ENCODE results near the gene HSDL2.
"Not testable (repeated sequence)": the region's sequence is repeated elsewhere in the genome, so short reads cannot be mapped to it uniquely, and the experiment has no call there.

HSDL2 gene

DNA sequence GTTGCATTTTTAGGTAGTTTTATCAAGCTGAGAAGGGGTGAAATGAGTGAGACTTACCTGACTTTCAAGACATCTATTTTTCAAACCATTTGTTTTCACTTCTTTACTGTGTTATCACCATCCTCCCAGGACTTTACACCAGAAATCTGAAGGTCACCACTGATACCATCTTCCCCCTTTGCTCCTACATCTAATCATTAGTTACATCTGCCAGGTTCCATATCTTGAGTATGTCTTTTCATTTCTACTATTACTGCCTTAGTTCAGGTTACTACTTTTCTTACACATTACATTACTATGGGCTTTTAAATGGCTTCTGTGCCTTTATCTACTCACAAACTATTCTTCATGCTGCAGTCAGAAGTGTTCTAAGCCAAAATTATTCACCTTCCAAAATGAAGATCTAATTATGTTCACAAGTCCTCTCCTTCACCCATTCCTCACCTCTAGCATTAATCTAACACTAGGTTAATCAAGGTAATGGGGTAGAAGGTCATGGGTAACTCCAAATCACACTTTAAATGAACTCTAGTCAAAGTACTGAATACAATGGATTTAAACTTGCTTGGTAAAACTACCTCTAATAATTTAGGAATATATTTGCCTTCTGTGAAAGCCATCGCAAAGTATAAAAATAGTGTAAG is 2.1 kb upstream of the HSDL2 start:
- peaks cover 47% of the 10 kb centered on the region for H3K4me1 Mint-ChIP-seq (ENCODE audit: low read depth)
- no peaks in the 10 kb centered on the region for H3K27me3 Mint-ChIP-seq
- DNase-seq: no peak
- H3K36me3 Mint-ChIP-seq (ENCODE audit: low read depth): peaks cover 11% of the 10 kb centered on the region
- peak overlapping the region; percentile 99 for H3K4me3 Mint-ChIP-seq
- H3K9me3 Mint-ChIP-seq: no peaks in the 10 kb centered on the region
- no peak overlapping the region for H3K27ac Mint-ChIP-seq

DNA sequence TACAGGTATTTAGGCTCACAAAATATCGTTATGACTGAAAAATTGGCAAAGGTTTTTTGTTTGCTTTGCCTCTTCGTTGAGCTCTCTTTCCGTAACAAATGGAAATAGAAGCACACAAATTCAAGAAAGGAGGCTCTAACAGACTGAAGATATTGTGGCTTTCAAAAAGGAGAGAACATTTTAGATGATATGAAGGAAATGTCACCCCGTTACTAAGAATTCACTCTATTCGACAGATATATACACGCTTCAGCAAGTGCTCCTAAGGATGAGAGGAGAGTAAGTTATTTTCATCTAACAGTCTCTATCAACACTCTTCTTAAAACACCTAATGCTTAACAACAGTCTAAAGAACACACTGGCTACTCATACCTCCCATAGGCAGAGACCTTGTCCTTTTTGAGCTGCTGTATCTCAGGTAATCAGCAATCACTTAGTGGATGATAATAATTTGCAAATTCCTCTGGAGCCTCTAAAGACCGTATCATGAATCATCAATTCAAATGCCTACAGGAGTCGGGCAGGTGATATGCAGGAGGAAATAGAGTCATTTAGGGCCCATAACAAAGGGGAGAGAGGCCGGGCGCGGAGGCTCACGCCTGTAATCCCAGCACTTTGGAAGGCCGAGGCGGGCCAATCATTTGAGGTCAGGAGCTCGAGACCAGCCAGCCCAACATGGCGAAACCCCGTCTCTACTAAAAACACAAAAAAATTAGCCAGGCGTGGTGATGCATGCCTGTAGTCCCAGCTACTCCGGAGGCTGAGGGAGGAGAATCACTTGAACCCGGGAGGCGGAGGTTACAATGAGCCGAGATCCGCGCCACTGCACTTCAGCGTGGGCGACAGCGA is 1.4 kb upstream of the HSDL2 start:
- DNase-seq: peak; percentile 54
- Mint-ChIP-seq H3K4me1 (ENCODE audit: low read depth) (peaks cover 50% of the 10 kb centered on the region), H3K27ac (peak overlapping the region; percentile 100), H3K27me3 (no peaks in the 10 kb centered on the region), H3K4me3 (peak overlapping the region; percentile 99), H3K9me3 (no peaks in the 10 kb centered on the region), H3K36me3 (ENCODE audit: low read depth) (peaks cover 11% of the 10 kb centered on the region)

DNA sequence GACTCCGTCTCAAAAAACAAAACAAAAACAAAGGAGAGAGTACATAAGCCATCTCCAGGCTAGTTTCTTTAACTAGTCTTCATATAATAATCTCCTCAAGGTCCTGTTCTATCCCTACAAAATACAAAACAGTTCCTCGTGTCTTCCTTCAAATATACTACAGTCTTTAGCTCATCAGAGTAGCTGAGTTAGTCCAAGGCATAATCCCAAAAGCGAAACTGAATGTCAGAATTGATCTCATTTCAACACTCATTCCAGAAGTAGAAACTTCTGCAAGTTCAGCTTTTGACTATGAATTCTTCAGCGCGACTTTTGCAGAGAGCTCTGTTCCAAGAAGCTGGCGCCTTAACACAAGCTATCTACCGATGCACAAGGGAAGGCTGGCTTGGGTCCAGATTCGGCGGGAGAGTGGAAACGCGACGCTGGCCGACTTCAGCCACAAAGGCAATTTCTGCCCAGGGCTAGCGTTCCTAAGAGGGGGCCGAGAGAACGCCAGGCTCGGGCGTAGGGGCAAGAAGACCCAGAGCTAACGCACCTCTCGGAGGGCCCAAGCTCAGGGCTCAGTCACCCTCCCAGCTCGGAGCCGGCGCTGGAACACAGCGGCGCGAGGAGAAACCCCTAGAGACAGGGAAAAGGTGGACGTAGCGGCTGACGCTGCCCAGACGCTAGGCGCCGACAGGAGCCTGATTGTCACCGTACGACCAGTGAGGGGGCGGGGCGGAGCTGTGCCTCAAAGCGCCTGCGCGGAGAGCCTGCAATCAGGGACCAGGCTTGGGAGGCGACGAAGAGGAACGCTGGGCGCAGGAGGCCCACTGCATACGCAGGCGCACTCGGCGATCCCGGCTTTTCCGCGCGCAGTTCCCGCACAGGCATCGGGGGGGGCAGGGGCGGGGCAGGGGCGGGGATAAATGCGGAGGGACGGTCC is 469 bp upstream of the HSDL2 start:
- Mint-ChIP-seq H3K4me1 (ENCODE audit: low read depth) (peaks cover 50% of the 10 kb centered on the region), H3K36me3 (ENCODE audit: low read depth) (peaks cover 12% of the 10 kb centered on the region), H3K27me3 (no peaks in the 10 kb centered on the region), H3K9me3 (no peaks in the 10 kb centered on the region), H3K4me3 (peak overlapping the region; percentile 99), H3K27ac (peak overlapping the region; percentile 100)
- peak; percentile 98 for DNase-seq

DNA sequence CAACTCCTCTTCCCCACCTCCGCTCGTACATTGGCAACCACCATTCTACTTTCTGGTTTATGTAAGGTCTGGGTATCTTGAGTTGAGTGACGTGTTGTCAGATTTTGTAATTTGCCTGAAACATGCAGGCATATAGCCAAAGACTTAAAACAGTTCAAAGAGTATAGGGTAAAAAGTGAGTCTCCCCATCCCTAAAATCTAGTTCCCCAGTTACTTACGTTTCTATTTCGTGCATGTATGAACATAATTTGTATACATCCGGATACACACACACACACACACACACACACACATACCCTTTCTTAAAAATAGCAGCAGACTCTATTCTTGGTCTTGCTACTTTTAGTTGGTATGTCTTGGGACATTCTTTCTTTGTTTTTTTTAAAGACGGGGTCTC is 915 bp downstream of the HSDL2 start:
- Mint-ChIP-seq H3K9me3 (no peaks in the 10 kb centered on the region), H3K4me1 (ENCODE audit: low read depth) (peaks cover 52% of the 10 kb centered on the region), H3K27ac (peak overlapping the region; percentile 100), H3K27me3 (no peaks in the 10 kb centered on the region), H3K4me3 (peak overlapping the region; percentile 99), H3K36me3 (ENCODE audit: low read depth) (peaks cover 15% of the 10 kb centered on the region)
- no peak for DNase-seq

DNA sequence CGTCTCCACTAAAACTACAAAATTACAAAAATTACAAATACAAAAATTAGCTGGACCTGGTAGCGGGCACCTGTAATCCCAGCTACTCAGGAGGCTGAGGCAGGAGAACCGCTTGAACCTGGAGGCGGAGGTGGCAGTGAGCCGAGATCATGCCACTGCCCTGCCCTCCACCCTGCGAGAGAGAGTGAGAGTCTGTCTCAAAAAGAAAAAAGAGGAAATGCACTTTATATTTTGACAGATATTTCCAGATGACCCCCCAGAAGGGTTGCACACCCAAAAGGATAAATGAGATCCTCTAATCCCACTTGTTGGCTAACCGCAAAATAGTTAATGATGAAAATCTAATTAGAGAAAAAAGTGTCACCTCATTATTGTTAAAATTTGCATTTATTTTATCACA is 2.2 kb downstream of the HSDL2 start:
- H3K27me3 Mint-ChIP-seq: no peaks in the 10 kb centered on the region
- H3K4me1 Mint-ChIP-seq (ENCODE audit: low read depth): peaks cover 52% of the 10 kb centered on the region
- H3K4me3 Mint-ChIP-seq: no peak overlapping the region
- DNase-seq: no peak
- peaks cover 15% of the 10 kb centered on the region for H3K36me3 Mint-ChIP-seq (ENCODE audit: low read depth)
- H3K9me3 Mint-ChIP-seq: no peaks in the 10 kb centered on the region
- H3K27ac Mint-ChIP-seq: no peak overlapping the region

DNA sequence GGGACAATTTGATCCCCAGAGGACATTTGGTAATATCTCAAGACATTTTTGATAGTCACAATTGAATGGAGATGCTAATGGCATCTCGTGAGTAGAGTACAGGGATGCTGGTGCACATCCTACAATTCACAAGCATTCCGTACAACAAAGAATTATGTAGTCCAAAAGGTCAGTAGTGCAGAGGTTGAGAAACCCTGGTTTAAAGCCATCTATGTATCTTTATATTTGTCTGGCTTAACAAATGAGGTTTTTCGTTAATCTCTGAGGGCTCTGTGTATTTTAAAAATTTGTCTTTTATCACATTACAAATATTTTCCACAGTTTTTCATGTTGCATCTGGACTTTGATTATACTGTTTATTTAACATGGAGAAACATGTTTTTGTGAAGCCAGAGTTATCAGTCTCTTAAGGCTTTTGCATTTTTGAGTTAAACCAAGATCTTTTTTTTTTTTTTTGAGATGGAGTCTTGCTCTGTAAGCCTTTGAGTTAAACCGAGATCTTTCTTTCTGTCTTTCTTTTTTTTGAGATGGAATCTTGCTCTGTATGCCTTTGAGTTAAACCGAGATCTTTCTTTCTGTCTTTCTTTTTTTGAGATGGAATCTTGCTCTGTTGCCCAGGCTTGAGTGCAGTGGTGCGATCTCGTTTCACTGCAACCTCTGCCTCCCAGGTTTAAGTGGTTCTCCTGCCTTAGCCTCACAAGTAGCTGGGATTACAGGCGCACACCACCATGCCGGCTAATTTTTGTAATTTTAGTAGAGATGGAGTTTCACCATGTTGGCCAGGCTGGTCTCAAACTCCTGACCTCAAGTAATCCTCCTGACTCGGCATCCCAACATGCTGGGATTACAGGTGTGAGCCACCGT is 2.8 kb downstream of the HSDL2 start:
- Mint-ChIP-seq H3K9me3 (no peaks in the 10 kb centered on the region), H3K27me3 (no peaks in the 10 kb centered on the region), H3K36me3 (ENCODE audit: low read depth) (peaks cover 15% of the 10 kb centered on the region), H3K4me1 (ENCODE audit: low read depth) (peaks cover 45% of the 10 kb centered on the region), H3K4me3 (no peak overlapping the region), H3K27ac (no peak overlapping the region)
- DNase-seq: no peak

DNA sequence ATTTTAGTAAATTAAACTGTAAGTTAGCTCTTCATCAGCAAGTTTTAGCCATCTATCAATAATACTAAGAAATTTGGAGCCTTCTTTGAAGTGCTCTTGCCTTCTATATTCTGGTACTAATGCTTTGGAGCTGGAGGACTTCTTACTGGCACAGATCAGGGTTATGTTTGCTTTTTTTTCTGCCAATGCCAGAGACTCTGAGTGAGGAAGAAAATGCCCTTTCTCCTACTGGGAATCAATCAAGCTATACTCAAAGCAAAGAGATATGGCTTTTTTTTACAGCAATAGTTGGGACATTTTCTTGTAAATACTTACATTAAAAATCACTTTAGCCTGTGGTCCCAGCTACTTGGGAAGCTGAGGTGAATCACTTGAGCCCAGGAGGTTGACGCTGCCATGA is 4.3 kb downstream of the HSDL2 start:
- Mint-ChIP-seq H3K4me3 (no peak overlapping the region), H3K9me3 (no peaks in the 10 kb centered on the region), H3K4me1 (ENCODE audit: low read depth) (peaks cover 32% of the 10 kb centered on the region), H3K36me3 (ENCODE audit: low read depth) (peaks cover 15% of the 10 kb centered on the region), H3K27ac (no peak overlapping the region), H3K27me3 (no peaks in the 10 kb centered on the region)
- no peak for DNase-seq

DNA sequence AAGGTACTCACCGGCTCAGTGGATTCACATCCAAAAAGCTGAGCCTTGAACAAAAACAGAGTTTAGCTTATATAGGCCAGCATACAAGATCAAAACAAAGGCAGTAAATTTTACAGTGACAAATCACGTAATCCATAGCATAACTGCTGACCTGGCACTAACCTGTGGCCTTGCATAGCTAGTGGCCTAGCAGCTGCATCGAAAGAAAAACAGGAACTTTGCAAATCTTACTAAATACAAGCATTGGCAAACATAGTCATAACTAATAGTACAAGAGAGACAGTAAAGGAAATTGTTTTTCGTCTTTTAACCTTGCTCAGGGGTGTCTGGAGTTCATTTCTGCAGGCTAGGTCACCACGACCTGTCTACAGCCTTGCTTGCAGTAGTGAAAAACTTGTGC is 4.8 kb downstream of the HSDL2 start:
- no peak overlapping the region for H3K4me3 Mint-ChIP-seq
- H3K4me1 Mint-ChIP-seq (ENCODE audit: low read depth): peaks cover 32% of the 10 kb centered on the region
- peaks cover 11% of the 10 kb centered on the region for H3K36me3 Mint-ChIP-seq (ENCODE audit: low read depth)
- no peak for DNase-seq
- H3K9me3 Mint-ChIP-seq: no peaks in the 10 kb centered on the region
- H3K27ac Mint-ChIP-seq: no peak overlapping the region
- H3K27me3 Mint-ChIP-seq: no peaks in the 10 kb centered on the region

DNA sequence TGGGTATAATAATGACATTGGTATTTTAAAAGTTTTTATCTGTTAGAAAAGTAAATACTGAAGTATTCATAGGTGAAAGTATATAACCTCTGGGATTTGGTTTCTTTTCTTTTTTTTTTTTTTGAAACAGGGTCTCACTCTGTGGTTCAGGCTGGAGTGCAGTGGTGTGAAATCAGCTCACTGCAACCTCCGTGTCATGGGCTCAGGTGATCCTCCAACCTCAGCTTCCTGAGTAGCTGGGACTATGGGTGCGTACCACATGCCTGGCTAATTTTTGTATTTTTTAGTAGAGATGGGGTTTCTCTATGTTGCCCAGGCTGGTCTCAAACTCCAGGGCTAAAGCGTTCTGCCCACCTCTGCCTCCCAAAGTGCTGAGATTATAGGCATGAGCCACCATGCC is 7.2 kb downstream of the HSDL2 start:
- no peak for DNase-seq

DNA sequence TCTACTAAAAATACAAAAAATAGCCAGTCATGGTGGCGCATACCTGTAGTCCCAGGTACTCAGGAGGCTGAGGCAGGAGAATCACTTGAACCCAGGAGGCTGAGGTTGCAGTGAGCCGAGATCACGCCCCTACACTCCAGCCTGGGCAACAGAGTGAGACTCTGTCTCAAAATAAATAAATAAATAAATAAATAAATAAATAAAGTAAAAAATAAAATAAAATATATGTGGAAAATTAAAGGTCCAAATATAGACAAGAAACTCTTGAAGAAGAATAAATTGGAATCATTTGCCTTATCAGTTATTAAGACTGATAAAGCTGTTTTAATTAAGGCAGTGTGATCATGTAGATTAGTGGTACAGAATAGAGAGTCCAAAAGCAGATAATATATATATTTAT is 10.0 kb downstream of the HSDL2 start:
- DNase-seq; H3K27me3 Mint-ChIP-seq; H3K36me3 Mint-ChIP-seq (ENCODE audit: low read depth); H3K4me3 Mint-ChIP-seq; H3K9me3 Mint-ChIP-seq; H3K4me1 Mint-ChIP-seq (ENCODE audit: low read depth); H3K27ac Mint-ChIP-seq: not testable (repeated sequence)

More for the DNA sequence above, 7.2 kb downstream of the HSDL2 start:
- peaks cover 4% of the 10 kb centered on the region for H3K36me3 Mint-ChIP-seq (ENCODE audit: low read depth)
- H3K4me3 Mint-ChIP-seq: no peak overlapping the region
- peaks cover 16% of the 10 kb centered on the region for H3K4me1 Mint-ChIP-seq (ENCODE audit: low read depth)
- no peaks in the 10 kb centered on the region for H3K9me3 Mint-ChIP-seq
- H3K27ac Mint-ChIP-seq: no peak overlapping the region
- no peaks in the 10 kb centered on the region for H3K27me3 Mint-ChIP-seq

DNA sequence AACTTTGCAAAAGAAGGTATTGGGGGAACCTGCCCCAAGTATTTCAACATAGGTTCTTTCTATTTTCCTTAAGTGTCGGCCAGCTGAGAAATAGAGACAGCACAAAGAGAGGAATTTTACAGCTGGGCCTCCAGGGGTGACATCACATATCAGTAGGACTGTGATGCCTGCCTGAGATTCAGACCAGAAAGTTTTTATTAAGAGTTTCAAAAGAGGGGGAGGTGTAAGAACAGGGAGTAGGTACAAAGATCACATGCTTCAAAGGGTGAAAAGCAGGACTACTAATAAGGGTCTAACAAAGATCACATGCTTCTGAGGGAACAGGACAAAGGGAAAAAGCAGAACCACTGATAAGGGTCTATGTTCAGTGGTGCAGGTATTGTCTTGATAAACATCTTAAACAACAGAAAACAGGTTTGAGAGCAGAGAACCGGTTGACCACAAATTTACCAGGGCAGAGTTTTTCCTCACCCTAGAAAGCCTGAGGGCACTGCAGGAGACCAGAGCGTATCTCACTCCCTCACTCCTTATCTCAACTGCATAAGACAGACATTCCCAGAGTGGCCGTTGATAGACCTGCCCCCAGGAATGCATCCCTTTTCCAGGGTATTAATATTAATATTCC is 12.1 kb downstream of the HSDL2 start:
- H3K4me3 Mint-ChIP-seq; H3K36me3 Mint-ChIP-seq (ENCODE audit: low read depth); H3K27me3 Mint-ChIP-seq; H3K9me3 Mint-ChIP-seq; DNase-seq; H3K4me1 Mint-ChIP-seq (ENCODE audit: low read depth); H3K27ac Mint-ChIP-seq: not testable (repeated sequence)

DNA sequence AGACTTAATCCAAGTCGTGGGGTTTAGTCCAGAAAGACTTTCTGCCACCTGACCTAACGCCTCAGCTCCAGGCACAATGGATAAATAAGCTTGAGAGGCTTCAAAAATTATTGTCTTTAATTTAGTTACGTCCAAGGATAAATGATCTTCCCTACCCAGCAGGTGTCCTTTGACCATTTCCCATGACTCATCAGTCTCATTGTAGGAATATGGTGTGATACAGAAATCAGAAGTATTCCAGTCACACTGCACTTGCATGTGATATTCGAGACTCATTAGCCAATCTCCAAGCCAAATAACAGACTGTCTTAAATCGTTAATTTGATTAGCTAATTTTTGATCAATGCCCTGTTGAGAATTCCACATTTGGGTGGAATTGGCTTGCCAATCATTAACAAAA is 13.2 kb downstream of the HSDL2 start:
- not testable (repeated sequence) for H3K4me3 Mint-ChIP-seq; H3K27ac Mint-ChIP-seq; H3K9me3 Mint-ChIP-seq; DNase-seq; H3K27me3 Mint-ChIP-seq; H3K4me1 Mint-ChIP-seq (ENCODE audit: low read depth)
- H3K36me3 Mint-ChIP-seq (ENCODE audit: low read depth): peaks cover 12% of the 10 kb centered on the region

DNA sequence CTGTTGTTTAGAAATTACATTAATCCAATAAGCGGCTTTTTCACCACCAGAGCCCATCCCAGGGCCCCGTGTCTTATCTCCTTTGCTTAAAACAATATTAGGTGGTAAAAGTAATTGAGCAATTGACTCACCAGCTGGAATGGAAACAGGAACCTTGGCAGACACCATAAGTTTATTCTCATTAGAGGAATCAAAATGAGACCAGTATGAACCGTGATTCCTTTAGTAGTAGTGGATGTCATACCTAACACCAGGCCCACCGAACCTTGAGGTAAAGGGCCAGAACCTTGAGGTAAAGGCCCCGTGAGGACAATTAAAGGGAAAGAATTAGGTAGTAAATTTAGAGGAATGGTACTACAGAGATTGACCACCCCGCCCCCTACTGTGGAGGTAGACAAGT is 16.5 kb downstream of the HSDL2 start:
- H3K36me3 Mint-ChIP-seq (ENCODE audit: low read depth): peaks cover 25% of the 10 kb centered on the region

More for the DNA sequence above, 16.5 kb downstream of the HSDL2 start:
- Mint-ChIP-seq H3K27ac (no peak overlapping the region), H3K9me3 (peaks cover 16% of the 10 kb centered on the region), H3K27me3 (no peaks in the 10 kb centered on the region), H3K4me1 (ENCODE audit: low read depth) (no peaks in the 10 kb centered on the region), H3K4me3 (no peak overlapping the region)
- no peak for DNase-seq

Measured in activated T-cell treated with anti-CD3 and anti-CD28 coated beads, Interleukin-2, amount 50 U/mL, for 24 hours (primary cell).